Mesendoderm (in vitro differentiated cells): ENCODE data around the gene FMNL3. TPM values are rescaled to one million over a fixed set of nuclear protein-coding genes. Genes with fewer than 3 reads are reported as not detected.

Experiments
- DNase-seq: peaks from one replicate; pipeline ENCODE4 v3.0.0; 2013
- H2AK5ac ChIP-seq: 2 replicates; pipeline ENCODE4 v1.6.1; 2013; ENCODE audit warnings: low read length, inconsistent platforms
- H2BK120ac ChIP-seq: 2 replicates; pipeline ENCODE4 v1.6.1; 2013; ENCODE audit warnings: low read depth, mild to moderate bottlenecking, low read length, moderate library complexity, mixed read lengths
- H2BK15ac ChIP-seq: replicated peaks from 2 replicates; pipeline ENCODE4 v1.6.1; 2013; ENCODE audit warnings: low read depth, mild to moderate bottlenecking, moderate library complexity
- H2BK5ac ChIP-seq: 2 replicates; pipeline ENCODE4 v1.6.1; 2013; ENCODE audit warnings: low read length, inconsistent platforms
- H3K18ac ChIP-seq: 2 replicates; pipeline ENCODE4 v1.6.1; 2013; ENCODE audit warnings: mild to moderate bottlenecking, low read length, mixed read lengths
- H3K23ac ChIP-seq: one replicate; pipeline ENCODE4 v1.6.1; 2013; ENCODE audit warnings: low read length
- H3K27ac ChIP-seq: 2 replicates; pipeline ENCODE4 v1.5.1; 2013; ENCODE audit warnings: low read depth, mild to moderate bottlenecking, inconsistent platforms, low read length, moderate library complexity
- H3K27me3 ChIP-seq: 2 replicates; pipeline ENCODE4 v1.6.1; 2013; ENCODE audit warnings: low read length, control low read depth, mild to moderate bottlenecking, inconsistent platforms; ENCODE audit not compliant: insufficient read depth, poor library complexity
- H3K36me3 ChIP-seq: 2 replicates; pipeline ENCODE4 v1.6.1; 2013; ENCODE audit warnings: low read length, inconsistent platforms; ENCODE audit not compliant: control insufficient read depth, insufficient read depth
- H3K4ac ChIP-seq: one replicate; pipeline ENCODE4 v1.6.1; 2013; ENCODE audit warnings: low read depth, mild to moderate bottlenecking, low read length, moderate library complexity
- H3K4me1 ChIP-seq: 2 replicates; pipeline ENCODE4 v1.6.1; 2013; ENCODE audit warnings: low read depth, low read length, inconsistent platforms; ENCODE audit not compliant: control insufficient read depth
- H3K4me2 ChIP-seq: 2 replicates; pipeline ENCODE4 v1.6.1; 2013; ENCODE audit warnings: low read length
- H3K4me3 ChIP-seq: 2 replicates; pipeline ENCODE4 v1.5.1; 2013; ENCODE audit warnings: mild to moderate bottlenecking, low read length
- H3K56ac ChIP-seq: one replicate; pipeline ENCODE4 v1.6.1; 2013; ENCODE audit warnings: low read length
- H3K79me1 ChIP-seq: 2 replicates; pipeline ENCODE4 v1.6.1; 2013; ENCODE audit warnings: low read length, inconsistent platforms
- H3K79me2 ChIP-seq: 2 replicates; pipeline ENCODE4 v1.6.1; 2013; ENCODE audit warnings: mild to moderate bottlenecking, low read length; ENCODE audit not compliant: control insufficient read depth, insufficient read depth
- H3K9ac ChIP-seq: 2 replicates; pipeline ENCODE4 v1.6.1; 2013; ENCODE audit warnings: low read length, inconsistent platforms
- H4K5ac ChIP-seq: one replicate; pipeline ENCODE4 v1.6.1; 2013; ENCODE audit warnings: low read length
- H4K8ac ChIP-seq: one replicate; pipeline ENCODE4 v1.6.1; 2013; ENCODE audit warnings: low read depth, mild to moderate bottlenecking, control low read depth, low read length, moderate library complexity
- WGBS: extraction: QIAGEN DNeasy Blood & Tissue Kit; methylation state at CpG from one replicate; pipeline ENCODE4 v1.1.7; 2013; ENCODE audit warnings: low lambda C conversion rate, missing lambda C conversion rate; ENCODE audit not compliant: insufficient coverage; ENCODE audit errors: extremely low coverage; 5-methylcytosine and 5-hydroxymethylcytosine counted together
- small RNA-seq: library from polyadenylated mRNA; stranded (forward); fragments of <200 nt; extraction: miRNeasy Mini kit (QIAGEN cat#:217004); gene quantifications from one replicate; pipeline ENCODE3, GENCODE V24; 2013; ENCODE audit not compliant: insufficient read depth

FMNL3 gene

GRCh38 chr12:49588721-49589516, 118.3 kb downstream of the FMNL3 start:
- Histone ChIP-seq H3K79me1 (no peaks in the 10 kb centered on the region), H3K56ac (no peak overlapping the region), H3K23ac (no peak overlapping the region), H3K18ac (no peak overlapping the region), H2BK120ac (no peak overlapping the region), H3K79me2 (no peaks in the 10 kb centered on the region), H4K5ac (no peak overlapping the region), H2BK15ac (no peak overlapping the region), H3K27me3 (no peaks in the 10 kb centered on the region), H2BK5ac (no peak overlapping the region), H3K9ac (no peak overlapping the region), H3K36me3 (no peaks in the 10 kb centered on the region), H3K4me2 (no peak overlapping the region), H3K27ac (no peak overlapping the region), H2AK5ac (no peak overlapping the region), H3K4me3 (no peak overlapping the region), H3K4ac (no peak overlapping the region), H4K8ac (no peak overlapping the region), H3K4me1 (no peaks in the 10 kb centered on the region)
- WGBS = no CpG with 5 or more reads among the region's 4 CpGs
- DNase-seq = no peak

GRCh38 chr12:49588281-49588680, 118.9 kb downstream of the FMNL3 start:
- no peak for DNase-seq
- H2AK5ac ChIP-seq = no peak overlapping the region
- H3K23ac ChIP-seq = no peak overlapping the region
- H2BK5ac ChIP-seq = no peak overlapping the region
- no peak overlapping the region for H3K18ac ChIP-seq
- no peaks in the 10 kb centered on the region for H3K79me1 ChIP-seq
- no peak overlapping the region for H3K4me3 ChIP-seq
- no peaks in the 10 kb centered on the region for H3K36me3 ChIP-seq
- no peaks in the 10 kb centered on the region for H3K79me2 ChIP-seq
- no peak overlapping the region for H4K8ac ChIP-seq
- no peak overlapping the region for H4K5ac ChIP-seq
- no peaks in the 10 kb centered on the region for H3K4me1 ChIP-seq
- H3K56ac ChIP-seq = no peak overlapping the region
- no peak overlapping the region for H2BK15ac ChIP-seq
- H3K27ac ChIP-seq = no peak overlapping the region
- H3K4ac ChIP-seq = no peak overlapping the region
- WGBS = no CpG with 5 or more reads among the region's 7 CpGs
- H3K27me3 ChIP-seq = no peaks in the 10 kb centered on the region
- H3K9ac ChIP-seq = no peak overlapping the region
- no peak overlapping the region for H3K4me2 ChIP-seq
- H2BK120ac ChIP-seq = no peak overlapping the region

GRCh38 chr12:49587174-49587908, 119.9 kb downstream of the FMNL3 start:
- WGBS = no CpG with 5 or more reads among the region's 11 CpGs
- Histone ChIP-seq H3K79me1 (no peaks in the 10 kb centered on the region), H3K9ac (no peak overlapping the region), H3K4me1 (no peaks in the 10 kb centered on the region), H3K4ac (no peak overlapping the region), H4K5ac (no peak overlapping the region), H3K23ac (no peak overlapping the region), H2BK5ac (no peak overlapping the region), H3K27me3 (no peaks in the 10 kb centered on the region), H3K4me3 (no peak overlapping the region), H4K8ac (no peak overlapping the region), H2AK5ac (no peak overlapping the region), H3K36me3 (no peaks in the 10 kb centered on the region), H3K27ac (no peak overlapping the region), H3K79me2 (no peaks in the 10 kb centered on the region), H3K4me2 (no peak overlapping the region), H2BK15ac (no peak overlapping the region), H2BK120ac (no peak overlapping the region), H3K56ac (no peak overlapping the region), H3K18ac (no peak overlapping the region)
- peak; percentile 25 for DNase-seq

Small RNA genes within 50 kb of the gene (small RNA-seq; reads per million reads assigned to genes)
- gene AC020612.2 (not detected), gene HIGD1AP9 (not detected), gene POLR2KP1 (not detected), gene RNU6-834P (not detected)
